K562 treated with DMSO at 1 percent for 12 hours (cell line): ENCODE data around the gene TMEM192. TPM values are rescaled to one million over a fixed set of nuclear protein-coding genes. Genes with fewer than 3 reads are reported as not detected.

Source experiments
- total RNA-seq: library from RNA; unstranded; fragments of 300-600 nt; gene quantifications from 2 replicates; pipeline ENCODE4 v1.2.3, GENCODE V29; 2022; ENCODE audit not compliant: insufficient read depth

TMEM192 gene
- total RNA-seq = 5.7 and 7.2 TPM in 2 replicates

GRCh38 chr4:165112368-165113121, at the start of gene TMEM192:
Gene TMEM192 (minus strand): TSS chr4:165112860. CDS start chr4:165112773, 87 bp downstream.

GRCh38 chr4:165053645-165054044, 59.0 kb downstream of the TMEM192 start, which contains the start of gene TRIM75:
Gene TRIM75 (plus strand): TSS chr4:165053866. CDS start chr4:165059148, 5,282 bp downstream.

GRCh38 chr4:165031436-165032211, 81.0 kb downstream of the TMEM192 start, which contains the start of gene TRIM60:
Gene TRIM60 (plus strand): TSS chr4:165031999. CDS start chr4:165040073, 8,074 bp downstream.

Other genes starting within 250 kb of the TMEM192 start
- not detected in 2 replicates for gene APELA, start 235.7 kb downstream of the TMEM192 start, total RNA-seq
- 0.47 TPM in 1 of 2 replicates, not detected in the other for gene TRIM61, start 135.2 kb downstream of the TMEM192 start, total RNA-seq
- not detected in 2 replicates for gene TRIM60, start 80.9 kb downstream of the TMEM192 start, total RNA-seq
- gene TRIM75, start 59.0 kb downstream of the TMEM192 start, total RNA-seq = not detected in 2 replicates
- 4.1 and 9.5 TPM in 2 replicates for gene KLHL2, start 94.7 kb upstream of the TMEM192 start, total RNA-seq
- gene MSMO1, start 214.8 kb upstream of the TMEM192 start, total RNA-seq = 12.2 and 18.9 TPM in 2 replicates